C4-2B (cell line): ENCODE measurements around the gene FBXO22.

ENCODE experiments used
- H3K27ac ChIP-seq: fragments of 450-650 bp; 2 replicates; pipeline ENCODE4 v1.5.1; 2017
- CTCF ChIP-seq: fragments of 450-650 bp; conservative IDR thresholded peaks from 2 replicates; pipeline ENCODE4 v1.5.1; 2017; ENCODE audit warnings: mild to moderate bottlenecking
- ZFX ChIP-seq: fragments of 450-650 bp; IDR thresholded peaks from 2 replicates; pipeline ENCODE4 v1.6.1; 2017

The FBXO22 gene

DNA sequence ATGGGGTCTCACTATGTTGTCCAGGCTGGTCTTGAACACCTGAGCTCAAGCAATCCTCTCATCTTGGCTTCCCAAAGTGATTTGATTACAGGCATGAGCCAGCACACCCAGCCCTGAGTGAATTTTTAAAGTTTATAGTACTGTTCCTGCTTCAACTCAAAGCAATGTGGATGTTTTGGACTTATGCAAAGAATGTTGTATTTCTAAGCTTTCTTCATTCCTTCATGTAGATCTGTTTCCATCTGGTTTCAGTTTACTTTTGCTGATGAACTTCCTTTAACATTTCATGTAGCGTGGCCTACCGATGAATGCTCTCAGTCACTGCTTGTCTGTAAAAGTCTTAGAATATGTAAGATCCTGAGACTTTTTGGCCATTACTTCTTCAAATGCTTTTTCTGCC is 85.4 kb downstream of the FBXO22 start:
- no peak overlapping the region for H3K27ac ChIP-seq
- TF ChIP-seq CTCF (no peak), ZFX (no peak)

GRCh38 chr15:75989875-75990274 is 86.2 kb downstream of the FBXO22 start:
- H3K27ac ChIP-seq = no peak overlapping the region
- TF ChIP-seq CTCF (no peak), ZFX (no peak)
